HepG2 (cell line): ENCODE results near the gene ZFR2. TPM values are rescaled to one million over a fixed set of nuclear protein-coding genes. Genes with fewer than 3 reads are reported as not detected.

Experiments
- EHMT2 ChIP-seq: fragments of 200-600 bp; sonication (generic); IDR thresholded peaks from 2 replicates; pipeline ENCODE4 v1.7.0; 2017; ENCODE audit warnings: antibody characterized with exemption, low read depth, low read length, borderline replicate concordance
- KDM5B ChIP-seq: sonication (generic); formaldehyde crosslinking; IDR thresholded peaks from 2 replicates; pipeline ENCODE4 v1.4.0; 2020; ENCODE audit warnings: missing genetic modification reagents, mild to moderate bottlenecking, borderline replicate concordance
- MATR3 ChIP-seq: sonication (generic); formaldehyde crosslinking; IDR thresholded peaks from 2 replicates; pipeline ENCODE4 v1.4.0; 2020; ENCODE audit warnings: missing genetic modification reagents
- NKX3-1 ChIP-seq: sonication (generic); formaldehyde crosslinking; IDR thresholded peaks from 2 replicates; pipeline ENCODE4 v1.5.0; 2020; ENCODE audit warnings: missing genetic modification reagents
- POLR2A ChIP-seq, 2 experiments: IDR thresholded peaks; 2 replicates each; pipeline ENCODE4 v1.6.1; 2011; ENCODE audit warnings: low read depth in 2 of 2, low read length in 2 of 2, mild to moderate bottlenecking in 1 of 2, moderate library complexity in 1 of 2; ENCODE audit not compliant: insufficient read depth in 1 of 2
- RFX5 ChIP-seq: IDR thresholded peaks from 2 replicates; pipeline ENCODE4 v1.6.1; 2011; ENCODE audit warnings: low read depth, low read length, improper control_type of control experiment
- SOX6 ChIP-seq, 2 experiments: fragments of 450-650 bp in 1 of 2; sonication (generic) in 1 of 2; formaldehyde crosslinking in 1 of 2; IDR thresholded peaks; 2 replicates each; pipeline versions ENCODE4 v1.4.0 to v1.6.1; 2017 to 2020; ENCODE audit warnings: antibody characterized with exemption in 1 of 2, mild to moderate bottlenecking in 1 of 2, missing genetic modification reagents in 1 of 2
- TARDBP ChIP-seq: sonication (generic); formaldehyde crosslinking; IDR thresholded peaks from 2 replicates; pipeline ENCODE4 v1.8.0; 2022; ENCODE audit warnings: mild to moderate bottlenecking, missing genetic modification reagents
- TBL1XR1 ChIP-seq: fragments of 150-350 bp; IDR thresholded peaks from 2 replicates; pipeline ENCODE4 v1.6.1; 2014; ENCODE audit warnings: borderline replicate concordance, low read length; ENCODE audit not compliant: partially characterized antibody
- ZKSCAN8 ChIP-seq: IDR thresholded peaks from 2 replicates; pipeline ENCODE4 v1.6.1; 2016; ENCODE audit warnings: borderline replicate concordance, missing genetic modification reagents, missing compliant biosample characterization
- ZNF121 ChIP-seq: sonication (generic); formaldehyde crosslinking; IDR thresholded peaks from 2 replicates; pipeline ENCODE4 v1.5.0; 2020; ENCODE audit warnings: mild to moderate bottlenecking, missing genetic modification reagents
- ZNF124 ChIP-seq: sonication (generic); formaldehyde crosslinking; IDR thresholded peaks from 2 replicates; pipeline ENCODE4 v1.4.0; 2020; ENCODE audit warnings: missing genetic modification reagents
- ZNF276 ChIP-seq: sonication (generic); formaldehyde crosslinking; IDR thresholded peaks from 2 replicates; pipeline ENCODE4 v1.4.0; 2020; ENCODE audit warnings: mild to moderate bottlenecking, low read depth, missing genetic modification reagents
- ZNF441 ChIP-seq: sonication (generic); formaldehyde crosslinking; IDR thresholded peaks from 2 replicates; pipeline ENCODE4 v1.7.0; 2021; ENCODE audit warnings: missing genetic modification reagents, borderline replicate concordance
- ZNF646 ChIP-seq: sonication (generic); formaldehyde crosslinking; IDR thresholded peaks from 2 replicates; pipeline ENCODE4 v1.9.0; 2021; ENCODE audit warnings: mild to moderate bottlenecking, missing genetic modification reagents
- polyA plus RNA-seq, 8 experiments: library from polyadenylated mRNA; depleted of rRNA in 3 of 8; stranded (reverse) in 7 of 8; unstranded in 1 of 8; fragments of >200 nt; fragmentation: Illumina TruSeq in 4 of 8; extraction: Trizol in 4 of 8; gene quantifications; 2 replicates each; pipeline versions ENCODE4 v1.2.1 to v1.2.3, GENCODE V29; 2011 to 2016; ENCODE audit warnings: low read depth in 4 of 8, missing spikeins in 1 of 8, mixed read lengths in 1 of 8; ENCODE audit not compliant: insufficient read depth in 1 of 8
- total RNA-seq, 5 experiments: library from RNA; depleted of rRNA; stranded (reverse); fragments of >200 nt; fragmentation: Illumina TruSeq; extraction: Trizol; gene quantifications; 2 replicates each; pipeline ENCODE4 v1.2.3, GENCODE V29; 2016; ENCODE audit warnings: low read depth in 1 of 5
- TF ChIP-seq, protein P1 (sequence below): sonication (generic); formaldehyde crosslinking; IDR thresholded peaks from 2 replicates; pipeline ENCODE4 v1.4.0; 2020; ENCODE audit warnings: missing genetic modification reagents, borderline replicate concordance

Gene ZFR2
- total and polyA plus RNA-seq, 2 of the 13 experiments (the other 11 are each of a cell fraction or from before 2014, with no cell fraction given) = 0.37 to 0.69 TPM

- TF ChIP-seq, protein P1, sequence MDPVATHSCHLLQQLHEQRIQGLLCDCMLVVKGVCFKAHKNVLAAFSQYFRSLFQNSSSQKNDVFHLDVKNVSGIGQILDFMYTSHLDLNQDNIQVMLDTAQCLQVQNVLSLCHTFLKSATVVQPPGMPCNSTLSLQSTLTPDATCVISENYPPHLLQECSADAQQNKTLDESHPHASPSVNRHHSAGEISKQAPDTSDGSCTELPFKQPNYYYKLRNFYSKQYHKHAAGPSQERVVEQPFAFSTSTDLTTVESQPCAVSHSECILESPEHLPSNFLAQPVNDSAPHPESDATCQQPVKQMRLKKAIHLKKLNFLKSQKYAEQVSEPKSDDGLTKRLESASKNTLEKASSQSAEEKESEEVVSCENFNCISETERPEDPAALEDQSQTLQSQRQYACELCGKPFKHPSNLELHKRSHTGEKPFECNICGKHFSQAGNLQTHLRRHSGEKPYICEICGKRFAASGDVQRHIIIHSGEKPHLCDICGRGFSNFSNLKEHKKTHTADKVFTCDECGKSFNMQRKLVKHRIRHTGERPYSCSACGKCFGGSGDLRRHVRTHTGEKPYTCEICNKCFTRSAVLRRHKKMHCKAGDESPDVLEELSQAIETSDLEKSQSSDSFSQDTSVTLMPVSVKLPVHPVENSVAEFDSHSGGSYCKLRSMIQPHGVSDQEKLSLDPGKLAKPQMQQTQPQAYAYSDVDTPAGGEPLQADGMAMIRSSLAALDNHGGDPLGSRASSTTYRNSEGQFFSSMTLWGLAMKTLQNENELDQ (CRISPR knock-in tag) = no peak
- TF ChIP-seq NKX3-1 (CRISPR knock-in tag) = no peak
- no peak for TF ChIP-seq SOX6 (IDR thresholded peaks at IDR 0.05)
- TF ChIP-seq SOX6 (CRISPR knock-in tag; IDR thresholded peaks at IDR 0.05) = peak; percentile 72
- no peak for TF ChIP-seq ZNF121 (CRISPR knock-in tag)
- TF ChIP-seq RFX5 = no peak
- 0 out of 2 replicates have a peak, but pooled peaks have one; percentile 28 for TF ChIP-seq ZNF276 (CRISPR knock-in tag)
- peak; percentile 58 for TF ChIP-seq TBL1XR1
- TF ChIP-seq POLR2A (IDR thresholded peaks at IDR 0.05; ENCODE audit: insufficient read depth in 1 of 2, low read depth in 2 of 2, low read length in 2 of 2) = peak; percentile 75 to 95
- TF ChIP-seq ZNF646 (CRISPR knock-in tag) = no peak
- no peak for TF ChIP-seq ZKSCAN8 (CRISPR knock-in tag)
- TF ChIP-seq TARDBP = peak; percentile 83
- TF ChIP-seq ZNF441 (CRISPR knock-in tag) = peak; percentile 53; the same call in 1 of the 2 replicates
- TF ChIP-seq ZNF124 = no peak
- TF ChIP-seq KDM5B (CRISPR knock-in tag) = peak; percentile 80; the same call in 1 of the 2 replicates
- TF ChIP-seq MATR3 (CRISPR knock-in tag) = no peak
- TF ChIP-seq EHMT2 = no peak
These were observed 106.1 kb downstream of the ZFR2 start, which contains the start of gene MRPL54 (continued) for GRCh38 chr19:3762501-3763459.
